Transverse colon (tissue), 4 donors: Measurements from ENCODE around the gene DENND2A.

Experiments
- EP300 ChIP-seq: sonication (generic); formaldehyde crosslinking; IDR thresholded peaks from one replicate; pipeline ENCODE4 v1.6.1; 2017; ENCODE audit warnings: antibody characterized with exemption, low read depth
- POLR2A ChIP-seq: fragments of 450-650 bp; IDR thresholded peaks from one replicate; pipeline ENCODE4 v1.6.1; 2016; ENCODE audit warnings: antibody characterized with exemption, mild to moderate bottlenecking, moderate library complexity
- POLR2AphosphoS5 ChIP-seq, 3 donors: sonication (generic); formaldehyde crosslinking; IDR thresholded peaks; one replicate each; pipeline ENCODE4 v1.6.1; 2016; ENCODE audit warnings: antibody characterized with exemption in 3 of 3
- TF ChIP-seq, protein P1 (sequence below), 5 experiments: fragments of 200-600 bp in 3 of 5; fragments of 450-650 bp in 2 of 5; sonication (generic) in 3 of 5; IDR thresholded peaks; 1 replicate in 2 of 5; 2 replicates in 3 of 5; pipeline ENCODE4 v1.5.1; 2016 to 2017; ENCODE audit warnings: antibody characterized with exemption in 5 of 5, inconsistent platforms in 3 of 5, mild to moderate bottlenecking in 2 of 5, moderate library complexity in 1 of 5

DNA sequence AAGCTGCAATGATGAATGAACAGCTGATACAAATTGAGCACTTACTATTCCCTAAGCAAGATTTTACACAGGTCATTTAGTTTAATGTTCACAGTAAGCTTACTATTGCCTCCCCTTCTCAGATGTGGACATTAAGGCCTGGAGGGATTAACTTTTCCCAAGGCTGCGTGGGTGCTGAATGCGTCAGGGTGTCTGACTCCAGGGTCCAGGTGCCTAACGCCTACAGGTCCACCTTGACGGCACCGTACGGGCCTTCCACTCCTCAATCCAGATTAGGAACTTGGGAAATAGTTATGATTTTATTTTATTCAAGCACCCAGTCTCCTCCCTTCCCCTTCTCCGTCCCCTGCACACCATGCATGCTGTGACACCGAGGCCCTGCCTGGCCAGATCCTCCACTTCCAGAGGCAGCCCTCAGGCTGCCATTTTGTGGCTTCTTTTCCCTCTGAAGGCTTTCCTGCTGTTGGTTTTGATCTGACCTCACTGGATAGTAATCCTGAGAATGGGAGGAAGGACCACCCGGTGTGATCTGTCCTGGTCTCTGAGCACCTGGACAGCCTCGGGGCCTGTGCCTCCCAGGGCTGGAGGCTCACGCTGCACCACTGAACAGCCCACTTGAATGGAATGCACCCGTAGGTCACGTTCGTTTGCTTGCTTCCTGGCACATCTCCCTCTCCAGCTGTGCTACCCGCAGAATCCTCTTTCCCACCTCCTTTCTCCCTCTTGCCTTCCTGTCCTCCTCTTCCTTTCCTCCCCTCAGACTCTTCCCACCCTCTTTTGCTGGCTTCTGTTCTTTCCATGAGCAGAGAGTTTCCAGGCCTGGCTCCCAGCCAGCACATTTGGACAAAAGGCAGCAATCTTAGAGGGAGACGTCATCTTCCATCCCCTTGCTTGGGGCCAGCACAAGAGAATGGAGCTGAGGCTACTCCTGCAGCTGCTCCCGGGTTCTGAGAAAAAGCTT lies 14.4 kb downstream of the DENND2A start:
- TF ChIP-seq, protein P1, sequence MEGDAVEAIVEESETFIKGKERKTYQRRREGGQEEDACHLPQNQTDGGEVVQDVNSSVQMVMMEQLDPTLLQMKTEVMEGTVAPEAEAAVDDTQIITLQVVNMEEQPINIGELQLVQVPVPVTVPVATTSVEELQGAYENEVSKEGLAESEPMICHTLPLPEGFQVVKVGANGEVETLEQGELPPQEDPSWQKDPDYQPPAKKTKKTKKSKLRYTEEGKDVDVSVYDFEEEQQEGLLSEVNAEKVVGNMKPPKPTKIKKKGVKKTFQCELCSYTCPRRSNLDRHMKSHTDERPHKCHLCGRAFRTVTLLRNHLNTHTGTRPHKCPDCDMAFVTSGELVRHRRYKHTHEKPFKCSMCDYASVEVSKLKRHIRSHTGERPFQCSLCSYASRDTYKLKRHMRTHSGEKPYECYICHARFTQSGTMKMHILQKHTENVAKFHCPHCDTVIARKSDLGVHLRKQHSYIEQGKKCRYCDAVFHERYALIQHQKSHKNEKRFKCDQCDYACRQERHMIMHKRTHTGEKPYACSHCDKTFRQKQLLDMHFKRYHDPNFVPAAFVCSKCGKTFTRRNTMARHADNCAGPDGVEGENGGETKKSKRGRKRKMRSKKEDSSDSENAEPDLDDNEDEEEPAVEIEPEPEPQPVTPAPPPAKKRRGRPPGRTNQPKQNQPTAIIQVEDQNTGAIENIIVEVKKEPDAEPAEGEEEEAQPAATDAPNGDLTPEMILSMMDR (IDR thresholded peaks at IDR 0.05): no peak
- TF ChIP-seq EP300 (no peak), POLR2A (no peak), POLR2AphosphoS5 (IDR thresholded peaks at IDR 0.05) (peak in 2 of 3 donors; percentile 67 to 70)
